Non-pigmented ciliary epithelial cell (primary cell): ENCODE measurements around the gene ATG4B.
"Not testable (repeated sequence)": the region's sequence is repeated elsewhere in the genome, so short reads cannot be mapped to it uniquely, and the experiment has no call there.

Experiments used
- DNase-seq: peaks from one replicate; pipeline ENCODE4 v3.0.0-alpha.2; 2010; ENCODE audit warnings: low read depth

The ATG4B gene

GRCh38 chr2:241640165-241640795 is 2.8 kb downstream of the ATG4B start:
- no peak for DNase-seq

GRCh38 chr2:241641631-241642030 is 4.1 kb downstream of the ATG4B start:
- DNase-seq = no peak

- no peak for DNase-seq
Measured at GRCh38 chr2:241645056-241645914, 7.8 kb downstream of the ATG4B start.

GRCh38 chr2:241645915-241646645 is 8.6 kb downstream of the ATG4B start:
- DNase-seq = no peak

GRCh38 chr2:241648453-241648852 is 11.0 kb downstream of the ATG4B start:
- no peak for DNase-seq

- DNase-seq = no peak
Measured at GRCh38 chr2:241649404-241649803, 11.9 kb downstream of the ATG4B start.

GRCh38 chr2:241649927-241650326 is 12.4 kb downstream of the ATG4B start:
- no peak for DNase-seq

GRCh38 chr2:241652142-241652541 is 14.6 kb downstream of the ATG4B start:
- DNase-seq = no peak

GRCh38 chr2:241652722-241653121 is 15.2 kb downstream of the ATG4B start:
- DNase-seq = no peak

- no peak for DNase-seq
Measured at GRCh38 chr2:241653210-241653750, 15.8 kb downstream of the ATG4B start.

- DNase-seq = no peak
Measured at GRCh38 chr2:241654551-241654950, 17.1 kb downstream of the ATG4B start.

GRCh38 chr2:241655516-241656189 is 18.2 kb downstream of the ATG4B start:
- DNase-seq = no peak

- no peak for DNase-seq
Measured at GRCh38 chr2:241656190-241656741, 18.8 kb downstream of the ATG4B start.

GRCh38 chr2:241657786-241658254 is 20.3 kb downstream of the ATG4B start:
- DNase-seq = no peak

- DNase-seq = no peak
Measured at GRCh38 chr2:241658296-241658695, 20.8 kb downstream of the ATG4B start.

- no peak for DNase-seq
Measured at GRCh38 chr2:241659150-241659739, 21.8 kb downstream of the ATG4B start.

GRCh38 chr2:241660593-241661213 is 23.2 kb downstream of the ATG4B start:
- no peak for DNase-seq

GRCh38 chr2:241662731-241663130 is 25.2 kb downstream of the ATG4B start:
- not testable (repeated sequence) for DNase-seq

GRCh38 chr2:241665731-241666440 is 28.4 kb downstream of the ATG4B start:
- no peak for DNase-seq
